ENCODE data around the gene DNAJA3. TPM values are rescaled to one million over a fixed set of nuclear protein-coding genes. Genes with fewer than 3 reads are reported as not detected.

DNAJA3 gene
- total and polyA plus RNA-seq, 9 of the 15 experiments (the other 6 are each of a cell fraction or from before 2014, with no cell fraction given): 8.1 to 105 (median 79.0) TPM

DNA sequence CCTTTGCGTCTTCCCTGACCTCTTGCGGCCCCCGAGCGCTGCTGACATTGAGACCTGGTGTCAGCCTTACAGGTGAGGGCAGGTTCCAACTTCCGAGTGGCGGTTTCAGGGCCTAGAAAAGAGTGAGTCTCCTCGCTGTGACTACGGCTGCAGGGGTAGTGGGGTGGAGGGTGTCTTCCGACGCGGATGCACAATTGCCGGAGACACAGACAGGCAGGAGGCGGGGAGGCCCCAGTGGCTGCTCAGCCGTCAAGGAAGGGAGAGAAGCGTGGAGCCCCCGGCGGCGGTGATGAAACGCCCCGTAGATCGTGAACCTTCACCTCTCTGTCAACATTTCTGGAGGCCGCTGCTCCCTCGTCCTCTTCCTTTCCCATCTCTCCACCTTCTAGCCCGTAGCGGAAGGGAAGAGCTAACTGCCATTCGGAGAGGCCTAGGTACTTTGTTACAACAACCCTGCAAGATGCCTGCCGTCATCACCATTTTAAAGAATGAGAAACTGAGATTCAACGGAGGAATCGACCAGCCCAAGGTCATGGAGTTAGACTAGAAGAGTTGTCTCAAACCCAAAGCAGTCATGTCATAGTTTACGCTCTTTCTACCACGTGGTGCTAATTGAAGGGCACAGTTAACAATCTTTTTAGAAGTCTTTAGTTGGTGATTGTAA is 485 bp downstream of the DNAJA3 start (continued):
- TF ChIP-seq, protein P1, sequence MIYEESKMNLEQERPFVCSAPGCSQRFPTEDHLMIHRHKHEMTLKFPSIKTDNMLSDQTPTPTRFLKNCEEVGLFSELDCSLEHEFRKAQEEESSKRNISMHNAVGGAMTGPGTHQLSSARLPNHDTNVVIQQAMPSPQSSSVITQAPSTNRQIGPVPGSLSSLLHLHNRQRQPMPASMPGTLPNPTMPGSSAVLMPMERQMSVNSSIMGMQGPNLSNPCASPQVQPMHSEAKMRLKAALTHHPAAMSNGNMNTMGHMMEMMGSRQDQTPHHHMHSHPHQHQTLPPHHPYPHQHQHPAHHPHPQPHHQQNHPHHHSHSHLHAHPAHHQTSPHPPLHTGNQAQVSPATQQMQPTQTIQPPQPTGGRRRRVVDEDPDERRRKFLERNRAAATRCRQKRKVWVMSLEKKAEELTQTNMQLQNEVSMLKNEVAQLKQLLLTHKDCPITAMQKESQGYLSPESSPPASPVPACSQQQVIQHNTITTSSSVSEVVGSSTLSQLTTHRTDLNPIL (CRISPR knock-in tag; IDR thresholded peaks at IDR 0.05): no peak
- TF ChIP-seq TOE1 (IDR thresholded peaks at IDR 0.05; ENCODE audit: borderline replicate concordance) (no peak), TOE1 (CRISPR knock-in tag; IDR thresholded peaks at IDR 0.05; ENCODE audit: borderline replicate concordance, low read depth) (0 out of 2 replicates have a peak, but pooled peaks have one; percentile 0), CBX1 (IDR thresholded peaks at IDR 0.05; ENCODE audit: low read depth) (no peak), BCL6 (CRISPR knock-in tag; IDR thresholded peaks at IDR 0.05) (no peak), STAT5A (IDR thresholded peaks at IDR 0.05; ENCODE audit: borderline replicate concordance, low read length) (no peak), RBM15 (IDR thresholded peaks at IDR 0.05; ENCODE audit: insufficient read depth, low read length) (no peak), CEBPB (tag; IDR thresholded peaks at IDR 0.05) (peak; percentile 57)
- TF ChIP-seq, protein P2, sequence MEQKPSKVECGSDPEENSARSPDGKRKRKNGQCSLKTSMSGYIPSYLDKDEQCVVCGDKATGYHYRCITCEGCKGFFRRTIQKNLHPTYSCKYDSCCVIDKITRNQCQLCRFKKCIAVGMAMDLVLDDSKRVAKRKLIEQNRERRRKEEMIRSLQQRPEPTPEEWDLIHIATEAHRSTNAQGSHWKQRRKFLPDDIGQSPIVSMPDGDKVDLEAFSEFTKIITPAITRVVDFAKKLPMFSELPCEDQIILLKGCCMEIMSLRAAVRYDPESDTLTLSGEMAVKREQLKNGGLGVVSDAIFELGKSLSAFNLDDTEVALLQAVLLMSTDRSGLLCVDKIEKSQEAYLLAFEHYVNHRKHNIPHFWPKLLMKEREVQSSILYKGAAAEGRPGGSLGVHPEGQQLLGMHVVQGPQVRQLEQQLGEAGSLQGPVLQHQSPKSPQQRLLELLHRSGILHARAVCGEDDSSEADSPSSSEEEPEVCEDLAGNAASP (IDR thresholded peaks at IDR 0.05): no peak
- TF ChIP-seq, protein P3, sequence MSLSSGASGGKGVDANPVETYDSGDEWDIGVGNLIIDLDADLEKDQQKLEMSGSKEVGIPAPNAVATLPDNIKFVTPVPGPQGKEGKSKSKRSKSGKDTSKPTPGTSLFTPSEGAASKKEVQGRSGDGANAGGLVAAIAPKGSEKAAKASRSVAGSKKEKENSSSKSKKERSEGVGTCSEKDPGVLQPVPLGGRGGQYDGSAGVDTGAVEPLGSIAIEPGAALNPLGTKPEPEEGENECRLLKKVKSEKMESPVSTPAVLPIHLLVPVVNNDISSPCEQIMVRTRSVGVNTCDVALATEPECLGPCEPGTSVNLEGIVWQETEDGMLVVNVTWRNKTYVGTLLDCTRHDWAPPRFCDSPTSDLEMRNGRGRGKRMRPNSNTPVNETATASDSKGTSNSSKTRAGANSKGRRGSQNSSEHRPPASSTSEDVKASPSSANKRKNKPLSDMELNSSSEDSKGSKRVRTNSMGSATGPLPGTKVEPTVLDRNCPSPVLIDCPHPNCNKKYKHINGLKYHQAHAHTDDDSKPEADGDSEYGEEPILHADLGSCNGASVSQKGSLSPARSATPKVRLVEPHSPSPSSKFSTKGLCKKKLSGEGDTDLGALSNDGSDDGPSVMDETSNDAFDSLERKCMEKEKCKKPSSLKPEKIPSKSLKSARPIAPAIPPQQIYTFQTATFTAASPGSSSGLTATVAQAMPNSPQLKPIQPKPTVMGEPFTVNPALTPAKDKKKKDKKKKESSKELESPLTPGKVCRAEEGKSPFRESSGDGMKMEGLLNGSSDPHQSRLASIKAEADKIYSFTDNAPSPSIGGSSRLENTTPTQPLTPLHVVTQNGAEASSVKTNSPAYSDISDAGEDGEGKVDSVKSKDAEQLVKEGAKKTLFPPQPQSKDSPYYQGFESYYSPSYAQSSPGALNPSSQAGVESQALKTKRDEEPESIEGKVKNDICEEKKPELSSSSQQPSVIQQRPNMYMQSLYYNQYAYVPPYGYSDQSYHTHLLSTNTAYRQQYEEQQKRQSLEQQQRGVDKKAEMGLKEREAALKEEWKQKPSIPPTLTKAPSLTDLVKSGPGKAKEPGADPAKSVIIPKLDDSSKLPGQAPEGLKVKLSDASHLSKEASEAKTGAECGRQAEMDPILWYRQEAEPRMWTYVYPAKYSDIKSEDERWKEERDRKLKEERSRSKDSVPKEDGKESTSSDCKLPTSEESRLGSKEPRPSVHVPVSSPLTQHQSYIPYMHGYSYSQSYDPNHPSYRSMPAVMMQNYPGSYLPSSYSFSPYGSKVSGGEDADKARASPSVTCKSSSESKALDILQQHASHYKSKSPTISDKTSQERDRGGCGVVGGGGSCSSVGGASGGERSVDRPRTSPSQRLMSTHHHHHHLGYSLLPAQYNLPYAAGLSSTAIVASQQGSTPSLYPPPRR (CRISPR knock-in tag; IDR thresholded peaks at IDR 0.05; ENCODE audit: borderline replicate concordance): peak; percentile 1; the same call in 1 of the 2 replicates
- TF ChIP-seq, protein P4, sequence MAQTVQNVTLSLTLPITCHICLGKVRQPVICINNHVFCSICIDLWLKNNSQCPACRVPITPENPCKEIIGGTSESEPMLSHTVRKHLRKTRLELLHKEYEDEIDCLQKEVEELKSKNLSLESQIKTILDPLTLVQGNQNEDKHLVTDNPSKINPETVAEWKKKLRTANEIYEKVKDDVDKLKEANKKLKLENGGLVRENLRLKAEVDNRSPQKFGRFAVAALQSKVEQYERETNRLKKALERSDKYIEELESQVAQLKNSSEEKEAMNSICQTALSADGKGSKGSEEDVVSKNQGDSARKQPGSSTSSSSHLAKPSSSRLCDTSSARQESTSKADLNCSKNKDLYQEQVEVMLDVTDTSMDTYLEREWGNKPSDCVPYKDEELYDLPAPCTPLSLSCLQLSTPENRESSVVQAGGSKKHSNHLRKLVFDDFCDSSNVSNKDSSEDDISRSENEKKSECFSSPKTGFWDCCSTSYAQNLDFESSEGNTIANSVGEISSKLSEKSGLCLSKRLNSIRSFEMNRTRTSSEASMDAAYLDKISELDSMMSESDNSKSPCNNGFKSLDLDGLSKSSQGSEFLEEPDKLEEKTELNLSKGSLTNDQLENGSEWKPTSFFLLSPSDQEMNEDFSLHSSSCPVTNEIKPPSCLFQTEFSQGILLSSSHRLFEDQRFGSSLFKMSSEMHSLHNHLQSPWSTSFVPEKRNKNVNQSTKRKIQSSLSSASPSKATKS (CRISPR knock-in tag; IDR thresholded peaks at IDR 0.05): no peak
